ENCODE measurements around the gene MLXIP.

- no peak for TF ChIP-seq CTCF (IDR thresholded peaks at IDR 0.05; ENCODE audit: insufficient read depth, low read length, poor library complexity, severe bottlenecking)
- TF ChIP-seq EZH2phosphoT487 (conservative IDR thresholded peaks at IDR 0.05; ENCODE audit: low read length): no peak
These were observed 45.2 kb downstream of the MLXIP start for GRCh38 chr12:122123761-122124145.
